GM19035 (cell line): ENCODE measurements around the gene ANKRD9.

Experiments used
- ATAC-seq: cut with Tn5 transposase; IDR thresholded peaks from one replicate; pipeline ENCODE4 v1.9.1; 2021; ENCODE audit not compliant: unreplicated experiment

The ANKRD9 gene

DNA sequence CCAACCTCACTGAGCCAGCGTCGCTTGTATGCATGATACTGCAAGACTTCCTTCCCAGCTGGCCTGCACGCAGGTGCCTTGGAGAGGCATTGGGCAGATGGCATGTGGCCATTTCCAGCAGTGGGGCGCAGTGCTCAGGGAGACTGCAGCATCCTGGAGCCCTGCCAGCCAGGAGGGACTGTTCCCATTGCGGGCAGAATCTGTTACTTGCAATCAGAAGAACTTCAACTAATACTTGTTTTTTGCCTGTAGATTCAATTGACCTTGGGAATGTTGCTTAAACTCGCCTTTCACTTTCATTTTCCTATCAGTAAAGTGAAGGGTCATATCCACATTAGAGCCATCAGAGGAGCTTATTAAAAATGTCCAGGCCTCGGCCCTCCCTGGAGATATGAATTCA, 29.8 kb downstream of the ANKRD9 start:
- ATAC-seq = no peak

DNA sequence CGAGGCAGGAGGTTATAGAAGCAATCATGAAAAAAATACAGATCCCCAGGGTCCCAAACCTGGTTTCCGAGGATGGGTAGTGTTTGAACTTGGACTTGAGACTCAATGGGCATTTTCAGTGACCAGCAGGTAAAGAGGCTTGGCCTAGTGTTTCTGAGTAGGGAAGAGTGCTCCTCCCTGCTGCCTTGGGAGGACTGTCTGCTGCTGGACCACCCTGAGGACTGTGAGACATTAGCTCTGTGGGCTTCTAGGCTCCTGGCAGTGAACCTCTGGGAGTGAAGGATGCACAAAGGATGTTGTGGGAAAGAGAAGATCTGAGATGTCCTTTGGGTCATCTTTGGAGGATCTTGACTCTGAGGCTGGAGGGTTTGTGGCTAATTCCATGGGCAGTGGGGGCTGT, 30.5 kb downstream of the ANKRD9 start:
- no peak for ATAC-seq

DNA sequence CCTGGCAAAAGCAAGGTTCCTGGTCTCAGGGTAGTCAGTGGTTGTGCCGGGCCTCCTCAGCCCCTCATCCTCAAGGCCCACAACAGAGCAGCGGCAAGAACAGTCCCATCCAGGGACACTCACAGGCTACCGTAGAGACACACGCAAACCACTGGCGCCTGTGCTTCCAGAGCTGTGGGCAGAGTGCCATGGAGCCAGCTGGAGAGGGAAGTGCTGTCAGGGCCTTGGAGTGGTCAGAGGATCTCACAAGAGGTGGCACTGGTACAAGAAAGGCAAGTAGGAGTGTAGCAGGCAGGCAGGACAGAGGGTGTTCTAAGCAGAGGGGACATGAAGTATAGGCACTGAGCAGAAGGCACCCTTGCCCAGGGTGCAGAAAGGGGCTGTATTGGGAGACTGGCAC, 34.6 kb downstream of the ANKRD9 start:
- ATAC-seq = no peak

DNA sequence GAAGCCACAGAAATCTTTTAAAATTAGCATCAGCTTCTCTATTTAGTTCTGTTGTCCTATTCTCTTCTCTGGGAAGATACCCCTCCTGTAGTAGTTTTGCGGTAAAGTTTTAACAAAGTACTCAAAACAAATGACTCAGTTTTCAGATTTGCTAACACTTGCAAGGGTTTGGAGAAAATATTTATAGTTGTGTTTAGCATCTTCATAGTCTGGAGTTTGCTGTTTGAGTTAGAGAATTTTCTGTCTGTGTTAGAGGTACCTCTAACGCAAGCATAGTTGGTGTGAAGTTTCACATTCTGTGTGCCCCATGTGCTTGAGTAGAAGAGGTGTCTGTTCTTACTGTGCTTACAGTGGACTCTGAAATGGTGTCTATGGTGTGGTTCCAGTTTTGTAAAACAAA, 36.0 kb downstream of the ANKRD9 start:
- ATAC-seq = no peak

DNA sequence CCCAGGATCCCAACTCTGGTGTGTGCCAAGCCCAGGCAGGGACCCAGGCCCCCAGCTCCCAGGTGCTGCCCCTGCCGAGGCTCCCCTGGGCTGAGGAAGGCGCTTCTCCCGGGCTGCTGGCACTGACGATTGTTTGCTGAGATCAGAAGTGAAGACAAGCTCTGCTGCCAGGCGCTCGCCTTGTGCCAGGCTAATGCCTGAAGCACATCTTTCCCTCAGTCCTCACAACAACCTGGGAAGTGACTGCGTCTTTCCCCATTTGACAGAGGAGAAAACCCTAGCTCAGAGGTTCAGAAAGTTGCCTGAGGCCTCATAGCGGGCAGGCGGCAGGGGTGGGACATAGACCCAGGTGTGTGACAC, 36.8 kb downstream of the ANKRD9 start:
- no peak for ATAC-seq

DNA sequence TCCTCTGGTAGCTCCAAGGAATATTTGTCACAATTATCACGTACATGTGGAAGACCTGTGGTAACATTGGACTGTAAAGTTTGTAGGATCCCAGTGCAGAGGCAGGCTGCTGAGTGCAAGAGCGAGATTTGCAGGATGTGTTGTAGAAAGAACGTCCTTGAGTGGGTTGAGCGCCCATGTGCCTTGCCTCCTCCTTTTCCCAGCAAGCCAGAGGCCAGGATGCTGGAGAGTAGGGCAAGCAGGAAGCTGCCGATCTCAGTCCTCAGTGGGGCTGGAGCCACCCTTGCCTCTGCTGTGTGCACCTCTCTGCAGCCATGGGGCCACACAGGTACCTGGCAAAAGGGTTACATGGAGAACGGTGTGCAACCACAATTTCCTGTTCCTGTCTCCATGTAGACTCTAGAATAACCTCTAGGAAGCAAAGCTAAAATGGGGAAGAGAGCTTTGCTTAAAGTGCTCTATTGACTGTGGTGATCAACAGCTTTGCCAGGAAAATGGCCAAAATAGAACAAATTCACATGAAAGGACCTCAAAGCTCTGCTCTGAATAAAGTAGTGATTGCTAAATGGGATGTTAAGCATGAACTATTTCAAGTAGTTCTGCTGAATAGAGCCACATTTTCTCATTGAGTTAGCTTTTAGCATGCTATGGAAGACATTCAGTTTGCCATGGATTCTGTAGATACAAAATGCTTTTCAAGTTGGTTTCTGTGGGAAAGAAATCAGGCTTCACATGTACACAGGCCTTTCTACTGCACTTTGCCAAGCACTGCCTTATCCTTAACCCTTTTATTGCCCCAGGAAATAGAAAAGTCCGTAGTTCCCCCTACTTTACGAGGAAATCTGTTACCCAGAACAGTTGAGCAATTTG, 37.4 kb downstream of the ANKRD9 start:
- no peak for ATAC-seq

DNA sequence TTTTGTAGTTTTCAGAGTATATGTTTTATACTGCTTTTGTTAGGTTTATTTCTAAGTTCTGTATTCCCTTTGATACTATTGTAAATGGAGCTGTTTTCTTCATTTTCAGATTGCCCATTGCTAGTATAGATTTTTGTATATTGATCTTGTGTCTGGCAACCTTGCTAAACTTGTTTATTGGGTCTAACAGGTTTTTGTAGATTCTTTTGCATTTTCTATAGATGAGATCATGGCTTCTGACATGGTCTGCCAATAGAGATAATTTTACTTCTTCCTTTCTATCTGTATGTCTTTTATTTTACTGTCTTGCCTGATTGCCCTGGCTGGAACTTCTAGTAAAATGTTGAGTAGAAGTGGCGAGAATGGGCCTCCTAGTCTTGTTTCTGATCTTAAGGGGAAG, 40.3 kb downstream of the ANKRD9 start:
- ATAC-seq = no peak

DNA sequence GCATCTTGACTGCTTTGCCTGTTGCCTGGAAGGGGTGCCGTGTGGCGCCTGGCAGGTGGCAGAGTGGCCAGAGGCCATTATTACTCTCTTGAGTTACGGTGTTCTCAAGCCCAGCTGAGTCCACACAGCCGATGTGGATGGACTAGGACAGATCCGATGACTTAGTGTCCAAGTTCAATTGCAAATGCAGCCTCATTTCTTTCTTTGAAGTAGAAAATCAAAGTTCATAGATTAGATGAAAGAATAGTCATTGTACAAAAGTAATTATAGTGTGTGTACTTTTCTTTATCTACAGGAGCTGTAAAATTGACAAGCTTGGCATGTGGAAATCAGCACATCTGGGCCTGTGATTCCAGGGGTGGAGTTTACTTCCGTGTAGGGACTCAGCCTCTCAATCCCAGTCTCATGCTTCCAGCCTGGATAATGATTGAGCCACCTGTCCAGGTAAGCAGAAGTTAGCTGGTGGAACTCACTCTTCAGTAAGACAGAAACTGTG, 44.7 kb downstream of the ANKRD9 start:
- no peak for ATAC-seq

DNA sequence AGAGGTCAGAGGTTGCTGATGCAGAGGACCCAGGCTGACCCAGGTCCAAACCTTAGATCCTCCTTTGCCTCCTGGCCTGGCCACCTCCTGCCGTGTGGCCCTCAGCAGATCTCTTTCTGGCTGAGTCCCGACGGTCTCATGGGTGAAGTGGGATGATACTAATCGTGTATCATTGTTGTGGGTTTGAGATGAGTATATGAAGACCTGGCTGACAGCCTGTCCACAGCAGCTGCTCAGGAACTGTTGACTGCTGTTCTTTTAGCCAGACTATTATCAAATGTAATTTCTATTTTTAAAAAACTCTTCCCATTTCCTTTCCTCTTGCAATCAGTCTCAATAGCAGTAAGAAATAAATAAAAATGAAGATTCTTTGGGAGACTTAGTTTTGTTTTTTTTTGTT, 45.6 kb downstream of the ANKRD9 start:
- ATAC-seq = no peak

DNA sequence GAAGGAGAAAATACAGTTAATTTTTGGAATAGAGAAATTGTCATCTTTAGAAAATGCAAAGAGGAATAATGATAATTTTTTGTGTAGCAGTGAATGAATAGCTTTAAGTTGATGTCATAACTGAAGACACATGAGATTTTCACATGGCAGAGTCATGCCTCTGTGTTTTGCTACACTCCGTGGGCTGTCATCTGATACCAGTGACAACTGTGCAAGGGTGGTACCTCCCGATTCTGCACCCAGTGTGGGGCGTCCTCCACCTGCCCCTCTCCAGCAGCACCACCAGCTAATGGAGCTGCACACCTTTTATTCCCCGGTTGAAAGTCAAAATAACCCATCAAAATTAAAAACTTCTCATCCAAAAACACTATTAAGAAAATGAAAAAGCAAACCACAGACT, 47.2 kb downstream of the ANKRD9 start:
- no peak for ATAC-seq

DNA sequence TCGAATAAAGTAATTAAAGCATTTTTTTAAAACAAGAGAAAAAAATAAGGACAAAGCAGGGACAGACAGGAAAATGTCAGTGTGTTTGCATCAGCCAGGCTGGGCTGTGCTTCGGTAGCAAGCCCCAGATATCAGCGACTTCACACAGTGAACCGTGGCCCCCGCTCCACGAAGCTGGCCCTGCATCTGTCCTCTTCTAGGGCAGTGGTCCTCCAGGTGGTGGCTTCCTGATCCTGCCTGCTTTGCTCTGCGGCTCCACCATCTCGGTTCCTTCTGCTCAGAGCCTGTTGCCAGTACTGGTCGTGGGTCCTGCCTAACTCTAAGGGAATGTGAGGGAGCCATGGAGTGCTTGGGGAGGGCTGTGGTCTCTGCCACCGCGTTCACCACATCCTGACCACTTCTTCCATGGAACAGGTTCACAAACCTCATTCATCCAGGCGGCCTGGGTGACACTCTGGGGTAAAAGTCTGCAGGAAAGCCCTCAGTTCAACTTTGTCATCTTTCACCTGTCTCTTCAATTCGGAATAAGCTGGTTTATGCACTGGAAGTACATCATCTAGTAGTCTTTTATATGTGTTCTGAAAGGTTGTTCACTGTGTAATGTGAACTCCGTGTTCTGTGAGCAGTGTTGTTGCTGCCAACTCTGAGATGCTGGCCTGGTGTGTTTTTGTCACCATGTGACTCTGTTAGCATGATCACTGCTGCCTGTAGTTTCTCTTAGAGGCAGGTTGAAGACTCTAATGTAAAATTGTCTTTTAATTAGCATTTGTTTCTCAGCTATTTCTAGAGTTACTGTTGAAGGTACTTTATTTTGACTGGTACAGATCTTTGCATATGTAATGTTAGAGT, 47.9 kb downstream of the ANKRD9 start:
- ATAC-seq = no peak

DNA sequence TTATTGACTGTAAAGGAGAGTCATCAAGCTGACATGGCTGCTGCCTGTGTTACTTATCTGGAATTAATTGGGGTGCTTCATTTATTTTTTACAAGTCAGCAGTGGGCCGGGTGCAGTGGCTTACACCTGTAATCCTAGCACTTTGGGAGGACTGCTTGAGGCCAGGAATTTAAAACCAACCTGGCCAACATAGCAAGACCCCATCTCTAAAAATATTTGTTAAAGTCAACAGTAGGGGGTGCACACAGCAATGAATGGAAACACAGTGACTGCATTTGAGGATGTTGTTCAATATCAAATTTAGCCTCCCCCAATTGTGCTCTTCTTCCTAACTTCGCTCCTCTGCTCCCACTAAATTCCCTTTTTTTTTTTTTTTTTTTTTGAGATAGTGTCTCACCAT, 52.1 kb downstream of the ANKRD9 start:
- ATAC-seq = no peak

DNA sequence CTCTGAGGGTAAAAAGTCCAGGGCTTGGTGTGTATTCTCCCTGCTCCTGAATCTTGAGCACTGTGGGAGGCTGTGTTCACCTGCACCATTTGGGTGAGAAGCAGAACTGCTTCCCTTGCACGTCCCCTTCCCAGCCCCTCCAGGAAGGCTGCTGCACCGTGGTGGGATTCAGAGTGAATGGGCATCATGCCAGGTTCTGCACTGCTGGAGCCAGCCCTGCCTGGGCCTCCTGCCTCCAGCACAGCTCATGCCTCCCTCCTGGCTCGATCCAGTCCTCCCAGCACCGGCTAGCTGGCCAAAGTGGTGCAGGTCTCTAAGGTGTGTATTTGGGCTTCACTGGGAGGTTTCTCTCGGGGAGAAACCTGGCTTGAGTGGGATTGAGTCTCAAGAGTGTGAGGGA, 54.9 kb downstream of the ANKRD9 start:
- no peak for ATAC-seq

DNA sequence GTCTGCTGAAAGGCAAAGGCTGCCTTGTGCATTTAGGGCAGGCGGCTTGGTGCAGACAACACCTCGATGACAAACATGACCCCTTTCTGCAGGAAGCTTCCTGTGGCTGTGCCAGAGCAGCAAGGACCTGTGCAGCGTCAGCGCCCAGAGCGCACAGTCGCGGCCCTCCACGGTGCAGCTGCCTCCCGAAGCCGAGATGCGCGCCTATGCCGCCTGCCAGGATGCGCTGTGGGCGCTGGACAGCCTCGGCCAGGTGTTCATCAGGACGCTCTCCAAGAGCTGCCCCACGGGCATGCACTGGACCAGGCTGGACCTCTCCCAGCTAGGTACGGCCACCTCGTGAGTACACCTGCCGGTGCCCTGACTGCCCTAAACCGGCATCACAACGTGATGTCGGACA, 57.3 kb downstream of the ANKRD9 start:
- no peak for ATAC-seq
